Heart right ventricle (tissue), 16 donors: ENCODE data around the gene JAK1. TPM values are rescaled to one million over a fixed set of nuclear protein-coding genes. Genes with fewer than 3 reads are reported as not detected.
"Not testable (repeated sequence)": the region's sequence is repeated elsewhere in the genome, so short reads cannot be mapped to it uniquely, and the experiment has no call there.

ENCODE experiments used
- ATAC-seq, 8 donors: fragments of 200-7000 bp; cut with Tn5 transposase; one replicate each; pipeline ENCODE4 v1.9.1; 2020; ENCODE audit warnings: mild to moderate bottlenecking in 8 of 8, moderate library complexity in 8 of 8, moderate number of reproducible peaks in 1 of 8
- DNase-seq, 2 donors: peaks; one replicate each; pipeline ENCODE4 v3.0.0-alpha.2; 2020
- H3K27ac ChIP-seq, 10 donors: fragments of 200-600 bp; sonication (generic) in 2 of 10; one replicate each; pipeline versions ENCODE4 v1.5.0 to v1.8.0; 2020 to 2022; ENCODE audit warnings: mild to moderate bottlenecking in 3 of 10
- H3K27me3 ChIP-seq, 7 donors: fragments of 200-600 bp; one replicate each; pipeline ENCODE4 v1.8.0; 2021 to 2022; ENCODE audit warnings: mild to moderate bottlenecking in 2 of 7
- H3K36me3 ChIP-seq, 9 donors: fragments of 200-600 bp; sonication (generic) in 1 of 9; one replicate each; pipeline versions ENCODE4 v1.5.0 to v1.8.0; 2020 to 2022; ENCODE audit warnings: mild to moderate bottlenecking in 2 of 9
- H3K4me1 ChIP-seq, 9 donors: fragments of 200-600 bp; sonication (generic) in 1 of 9; one replicate each; pipeline versions ENCODE4 v1.5.0 to v1.8.0; 2020 to 2022; ENCODE audit warnings: mild to moderate bottlenecking in 4 of 9
- H3K4me3 ChIP-seq, 10 donors: fragments of 200-600 bp; sonication (generic) in 2 of 10; one replicate each; pipeline versions ENCODE4 v1.5.0 to v1.8.0; 2020 to 2022; ENCODE audit warnings: mild to moderate bottlenecking in 7 of 10, moderate library complexity in 2 of 10
- H3K9me3 ChIP-seq, 11 donors: fragments of 200-600 bp in 10 of 11; sonication (generic) in 2 of 11; one replicate each; pipeline versions ENCODE4 v1.5.0 to v1.8.0; 2013 to 2022; ENCODE audit warnings: mild to moderate bottlenecking in 2 of 11, control low read depth in 1 of 11, moderate library complexity in 1 of 11
- WGBS, 2 donors: extraction: QIAGEN DNeasy Blood & Tissue Kit; methylation state at CpG; one replicate each; pipeline ENCODE4 v1.1.7; 2013; ENCODE audit warnings: inconsistent platforms in 1 of 2; 5-methylcytosine and 5-hydroxymethylcytosine counted together
- intact Hi-C, 10 donors: fragments of 100-400 bp; cut with DNase I; formaldehyde crosslinking; loops; one replicate each; pipeline versions ENCODE4 v1.11.1 to v1.14.2; 2022
- polyA plus RNA-seq, 2 donors: library from polyadenylated mRNA; stranded (reverse); fragments of 200-250 nt; gene quantifications; one replicate each; pipeline ENCODE4 v1.2.3, GENCODE V29; 2013
- total RNA-seq, 10 donors: library from RNA; stranded (reverse); fragmentation: NEBNext Ultra II Directional in 3 of 10; extraction: Animal tissue kit (Norgen Biotek cat#: 25700) in 3 of 10; gene quantifications; one replicate each; pipeline versions ENCODE4 v1.2.1 to v1.2.4, GENCODE V29; 2021 to 2023
- TF ChIP-seq, protein P1 (sequence below), 9 donors: fragments of 200-600 bp; sonication (generic) in 2 of 9; IDR thresholded peaks; one replicate each; pipeline versions ENCODE4 v1.5.0 to v1.8.0; 2021 to 2022; ENCODE audit warnings: antibody characterized with exemption in 9 of 9, mild to moderate bottlenecking in 5 of 9, moderate library complexity in 1 of 9
- donor health status: Arrhythmogenic right ventricular cardiomyopathy.
- donor health status: ischemic (EF 13 %, LVEDD 7.1; RV severe dilation, severe dysfunction).
- donor health status: healthy with polysubstance abuse.
- donor health status: DM: no; HTN: yes; CAD: no.
- donor health status: DM: no; HTN: no; CAD: no.
- donor health status: ischemic (EF 25% LVEDD 6.9; RV normal size, moderate dysfunction).
- donor health status: ischemic (EF 25% LVEDD 5.7; RV mildly dilated, moderate dysfunction).
- donor health status: healthy.
- donor health status: DM: yes; HTN: yes; CAD: no.
- donor health status: Ischemic cardiomyopathy.
- donor health status: ischemic (EF 35%, LVEDD 5.7; RV mildly dilated, moderate dysfunction).
- donor health status: nonischemic (EF 11% LVEDD 7.7; RV severe dilation, severe dysfunction).
- donor health status: DM: yes; HTN: yes; CAD: no.
- donor health status: PGD.
- donor health status: ischemic (EF 29% LVEDD 5.4; RV normal size, mild dysfunction).
- donor health status: nonischemic (EF 23%, LVEDD 6.1; RV moderate dilation, normal function).

JAK1 gene
- total and polyA plus RNA-seq, 12 donors, result 20.1 to 122 (median 81.3) TPM

DNA sequence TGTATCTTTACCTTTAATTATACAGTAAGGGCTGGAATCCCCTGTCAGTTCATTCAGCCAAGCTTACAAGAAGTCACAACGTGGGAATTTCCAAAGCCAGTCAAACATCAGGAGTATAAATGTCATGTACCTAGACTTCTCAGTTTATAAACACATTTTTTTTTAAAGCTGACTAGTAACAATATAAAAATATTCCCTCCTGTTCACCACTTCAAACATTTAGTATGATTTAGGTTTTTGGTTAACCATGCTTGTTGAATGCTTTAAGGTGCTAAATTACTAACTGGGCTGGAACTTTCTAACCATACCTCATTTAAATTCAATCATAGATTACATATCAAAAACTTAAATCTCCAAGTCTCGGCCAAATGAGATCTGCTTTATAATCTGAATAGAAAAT is 44.0 kb downstream of the JAK1 start:
- H3K4me3 ChIP-seq, result no peak overlapping the region
- intact Hi-C loops, result no loop called here
- H3K36me3 ChIP-seq, result no peaks in the 10 kb centered on the region
- TF ChIP-seq, protein P1, sequence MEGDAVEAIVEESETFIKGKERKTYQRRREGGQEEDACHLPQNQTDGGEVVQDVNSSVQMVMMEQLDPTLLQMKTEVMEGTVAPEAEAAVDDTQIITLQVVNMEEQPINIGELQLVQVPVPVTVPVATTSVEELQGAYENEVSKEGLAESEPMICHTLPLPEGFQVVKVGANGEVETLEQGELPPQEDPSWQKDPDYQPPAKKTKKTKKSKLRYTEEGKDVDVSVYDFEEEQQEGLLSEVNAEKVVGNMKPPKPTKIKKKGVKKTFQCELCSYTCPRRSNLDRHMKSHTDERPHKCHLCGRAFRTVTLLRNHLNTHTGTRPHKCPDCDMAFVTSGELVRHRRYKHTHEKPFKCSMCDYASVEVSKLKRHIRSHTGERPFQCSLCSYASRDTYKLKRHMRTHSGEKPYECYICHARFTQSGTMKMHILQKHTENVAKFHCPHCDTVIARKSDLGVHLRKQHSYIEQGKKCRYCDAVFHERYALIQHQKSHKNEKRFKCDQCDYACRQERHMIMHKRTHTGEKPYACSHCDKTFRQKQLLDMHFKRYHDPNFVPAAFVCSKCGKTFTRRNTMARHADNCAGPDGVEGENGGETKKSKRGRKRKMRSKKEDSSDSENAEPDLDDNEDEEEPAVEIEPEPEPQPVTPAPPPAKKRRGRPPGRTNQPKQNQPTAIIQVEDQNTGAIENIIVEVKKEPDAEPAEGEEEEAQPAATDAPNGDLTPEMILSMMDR (IDR thresholded peaks at IDR 0.05), result no peak
- DNase-seq, result no peak
- H3K27ac ChIP-seq, result no peak overlapping the region
- no peaks in the 10 kb centered on the region for H3K27me3 ChIP-seq
- no peaks in the 10 kb centered on the region for H3K9me3 ChIP-seq
- no peak for ATAC-seq
- WGBS, 2 donors, result 58 to 60% methylated on average over 2 of the region's 2 CpGs
- peaks cover 2 to 91% (median 73%) of the 10 kb centered on the region in 9 donors for H3K4me1 ChIP-seq

DNA sequence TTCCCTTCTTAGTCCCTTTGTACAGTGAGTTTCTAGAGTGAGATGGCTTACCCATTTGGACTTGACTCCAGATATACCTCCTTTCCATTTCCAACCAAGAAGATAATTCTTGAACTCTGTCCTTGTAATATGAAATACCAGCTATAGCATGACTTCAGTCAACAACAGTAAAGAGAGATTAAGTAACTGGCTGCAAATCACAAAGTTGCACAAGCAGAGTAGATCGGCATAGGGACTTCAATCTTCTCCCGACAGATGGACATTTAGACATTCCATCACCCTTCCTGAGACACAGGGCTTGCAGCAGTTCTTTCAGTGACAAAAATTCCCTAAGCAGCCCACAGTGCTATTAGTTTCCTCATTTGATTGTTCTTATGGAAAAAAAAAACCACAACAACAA is 44.6 kb downstream of the JAK1 start:
- no peaks in the 10 kb centered on the region for H3K27me3 ChIP-seq
- H3K4me3 ChIP-seq, result no peak overlapping the region
- H3K27ac ChIP-seq, result peak overlapping the region in 2 of 10 donors; percentile 7 to 9
- 47 to 69% methylated on average over 2 of the region's 2 CpGs for WGBS, 2 donors
- no peaks in the 10 kb centered on the region for H3K36me3 ChIP-seq
- TF ChIP-seq, protein P1 (IDR thresholded peaks at IDR 0.05), result no peak
- H3K9me3 ChIP-seq, result no peaks in the 10 kb centered on the region
- no peak for ATAC-seq
- H3K4me1 ChIP-seq, result peaks cover 3 to 92% (median 73%) of the 10 kb centered on the region in 9 donors
- intact Hi-C loops, result no loop called here
- DNase-seq, result no peak

DNA sequence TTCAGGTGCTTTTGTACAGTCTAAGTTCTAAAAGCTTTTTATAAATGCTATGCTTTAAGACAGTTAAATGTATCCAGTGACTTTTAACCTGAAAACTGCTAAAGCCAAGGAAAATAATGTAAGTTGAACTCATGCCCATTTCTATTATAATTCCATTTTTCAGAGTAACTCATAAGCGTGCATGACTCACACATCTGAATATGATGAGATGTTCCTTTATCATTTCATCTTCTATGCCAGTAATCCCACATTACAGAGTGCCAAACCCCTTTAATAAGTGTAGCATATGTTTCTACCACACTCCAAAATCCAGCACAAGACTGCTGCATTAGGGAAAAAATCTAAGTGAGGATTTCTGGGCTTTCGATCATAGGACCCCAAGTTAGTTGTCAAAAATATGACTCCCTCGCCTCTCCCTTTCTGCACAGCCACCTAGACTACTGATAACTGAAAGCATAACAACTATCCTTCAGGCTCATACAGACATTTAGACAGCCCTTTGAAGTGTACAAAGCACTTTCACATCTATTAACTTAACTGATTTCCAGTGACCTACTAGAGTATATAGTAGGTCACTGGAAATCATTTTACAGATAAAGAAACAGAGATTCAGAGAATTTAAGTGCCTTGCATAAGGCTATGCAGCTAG is 45.3 kb downstream of the JAK1 start:
- no peak overlapping the region for H3K4me3 ChIP-seq
- peak in 2 of 8 donors; percentile 3 to 14 for ATAC-seq
- TF ChIP-seq, protein P1 (IDR thresholded peaks at IDR 0.05), result no peak
- H3K36me3 ChIP-seq, result no peaks in the 10 kb centered on the region
- peak overlapping the region in 2 of 10 donors; percentile 7 to 9 for H3K27ac ChIP-seq
- H3K9me3 ChIP-seq, result no peaks in the 10 kb centered on the region
- H3K27me3 ChIP-seq, result no peaks in the 10 kb centered on the region
- H3K4me1 ChIP-seq, result peaks cover 3 to 93% (median 75%) of the 10 kb centered on the region in 9 donors
- intact Hi-C loops, result no loop called here
- no peak for DNase-seq
- 65 to 69% methylated on average over 3 of the region's 3 CpGs for WGBS, 2 donors

DNA sequence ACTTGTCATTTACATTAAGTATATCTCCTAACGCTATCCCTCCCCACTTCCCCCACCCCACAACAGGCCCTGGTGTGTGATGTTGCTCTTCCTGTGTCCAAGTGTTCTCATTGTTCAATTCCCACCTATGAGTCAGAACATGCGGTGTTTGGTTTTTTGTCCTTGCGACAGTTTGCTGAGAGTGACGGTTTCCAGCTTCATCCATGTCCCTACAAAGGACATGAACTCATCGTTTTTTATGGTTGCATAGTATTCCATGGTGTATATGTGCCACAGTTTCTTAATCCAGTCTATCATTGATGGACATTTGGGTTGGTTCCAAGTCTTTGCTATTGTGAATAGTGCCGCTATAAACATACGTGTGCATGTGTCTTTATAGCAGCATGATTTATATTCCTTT is 47.2 kb downstream of the JAK1 start:
- H3K36me3 ChIP-seq, ATAC-seq, DNase-seq, H3K9me3 ChIP-seq, H3K27ac ChIP-seq, intact Hi-C loops, H3K27me3 ChIP-seq, H3K4me3 ChIP-seq: not testable (repeated sequence)
- WGBS, 2 donors, result 92 to 94% methylated on average over 7 of the region's 7 CpGs
- peaks cover 3 to 93% (median 68%) of the 10 kb centered on the region in 9 donors for H3K4me1 ChIP-seq

DNA sequence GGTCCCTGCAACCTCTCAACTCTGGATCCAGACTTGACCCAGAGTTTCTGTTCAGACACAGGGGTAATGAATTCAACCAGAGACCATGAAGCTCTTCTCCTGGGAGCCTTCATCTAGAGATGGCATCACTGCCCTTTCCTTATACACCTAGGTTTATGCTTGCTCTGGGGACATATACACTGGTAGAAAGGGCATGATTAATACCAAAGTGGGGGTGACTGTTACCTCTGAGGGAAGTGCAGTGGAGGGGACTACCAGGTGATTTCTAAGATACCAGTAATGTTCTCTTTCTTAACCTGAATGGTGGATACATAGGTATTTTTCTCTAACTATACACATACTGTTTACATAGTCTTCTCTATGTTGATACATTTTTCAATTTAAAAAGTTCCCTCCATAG is 48.4 kb downstream of the JAK1 start:
- peaks cover 3 to 91% (median 66%) of the 10 kb centered on the region in 9 donors for H3K4me1 ChIP-seq
- TF ChIP-seq, protein P1 (IDR thresholded peaks at IDR 0.05), result no peak
- H3K9me3 ChIP-seq, result no peaks in the 10 kb centered on the region
- H3K27me3 ChIP-seq, result no peaks in the 10 kb centered on the region
- no peaks in the 10 kb centered on the region for H3K36me3 ChIP-seq
- peak in 1 of 8 donors; percentile 16 for ATAC-seq
- H3K27ac ChIP-seq, result peak overlapping the region in 7 of 10 donors; percentile 14 to 68 (median 40)
- intact Hi-C loops, result no loop called here
- no peak for DNase-seq
- no peak overlapping the region for H3K4me3 ChIP-seq
